ENCODE results near the gene NCAM2.
A peak's percentile ranks its signal among the peaks of the same experiment; 100 is the strongest.

Gene NCAM2

DNA sequence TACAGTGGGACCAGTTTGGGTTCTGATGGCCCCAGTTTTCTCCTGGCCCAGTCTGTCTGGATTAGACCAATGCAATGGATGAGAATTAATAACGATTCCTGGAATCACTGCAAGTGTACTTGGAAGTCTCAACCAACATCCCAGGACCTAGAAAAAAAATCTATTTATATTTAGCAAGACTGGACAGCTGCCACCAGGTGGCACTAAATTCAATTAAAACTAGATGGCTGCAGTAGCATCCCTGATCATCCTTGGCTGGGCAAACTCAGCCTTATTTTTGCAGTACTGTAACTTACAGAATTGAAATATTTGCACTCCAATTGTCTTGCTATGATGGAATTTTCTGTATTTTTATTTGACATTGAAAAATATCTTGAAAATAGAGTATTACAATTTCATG lies 165.7 kb downstream of the NCAM2 start:
- DNase-seq = peak; percentile 74
- no peak overlapping the region for H2BK15ac ChIP-seq (ENCODE audit: low read depth, poor library complexity, severe bottlenecking)
- no peak overlapping the region for H3K18ac ChIP-seq (ENCODE audit: low read depth in 1 of 2, low read length in 2 of 2)
- no peak overlapping the region for H2AK5ac ChIP-seq (ENCODE audit: low read length, severe bottlenecking)
- no peak overlapping the region for H2BK12ac ChIP-seq (ENCODE audit: low read length in 2 of 2)
- H3K14ac ChIP-seq (ENCODE audit: low read length in 2 of 2) = no peak overlapping the region
- no peak overlapping the region for H2BK120ac ChIP-seq (ENCODE audit: low read depth, low read length)
- no peak overlapping the region for H4K8ac ChIP-seq (ENCODE audit: low read length)
- H2AFZ ChIP-seq (ENCODE audit: low read depth, low read length) = no peak overlapping the region
- peaks cover 14% of the 10 kb centered on the region for H3K9me3 ChIP-seq (ENCODE audit: control insufficient read depth, low read length)
- H4K91ac ChIP-seq (ENCODE audit: low read length) = no peak overlapping the region
- H3K36me3 ChIP-seq (ENCODE audit: control insufficient read depth in 1 of 2, insufficient read depth in 2 of 2, low read depth in 1 of 2, low read length in 2 of 2) = no peaks in the 10 kb centered on the region
- no peak overlapping the region for H3K27ac ChIP-seq (ENCODE audit: low read length, poor library complexity, severe bottlenecking)
- H2BK5ac ChIP-seq (ENCODE audit: low read depth, low read length, poor library complexity, severe bottlenecking) = no peak overlapping the region
- H3K9ac ChIP-seq (ENCODE audit: low read length) = peak overlapping the region; percentile 7
- 6% methylated on average over 1 of the region's 1 CpG for WGBS
- no peak overlapping the region for H3K4ac ChIP-seq (ENCODE audit: low read depth in 1 of 2, low read length in 2 of 2)
- H3K4me3 ChIP-seq (ENCODE audit: insufficient read depth in 1 of 2, low read depth in 1 of 2, low read length in 2 of 2) = no peak overlapping the region
- H3K4me2 ChIP-seq (ENCODE audit: low read length, poor library complexity, severe bottlenecking) = no peak overlapping the region
- H3K4me1 ChIP-seq (ENCODE audit: control insufficient read depth, insufficient read depth, low read depth, low read length) = no peaks in the 10 kb centered on the region
- H3K27me3 ChIP-seq (ENCODE audit: control insufficient read depth in 1 of 2, insufficient read depth in 1 of 2, low read length in 2 of 2) = no peaks in the 10 kb centered on the region
- H3K23ac ChIP-seq (ENCODE audit: low read length in 2 of 2) = no peak overlapping the region
- no peaks in the 10 kb centered on the region for H3K79me1 ChIP-seq (replicated peaks; ENCODE audit: low read length, poor library complexity, severe bottlenecking)

DNA sequence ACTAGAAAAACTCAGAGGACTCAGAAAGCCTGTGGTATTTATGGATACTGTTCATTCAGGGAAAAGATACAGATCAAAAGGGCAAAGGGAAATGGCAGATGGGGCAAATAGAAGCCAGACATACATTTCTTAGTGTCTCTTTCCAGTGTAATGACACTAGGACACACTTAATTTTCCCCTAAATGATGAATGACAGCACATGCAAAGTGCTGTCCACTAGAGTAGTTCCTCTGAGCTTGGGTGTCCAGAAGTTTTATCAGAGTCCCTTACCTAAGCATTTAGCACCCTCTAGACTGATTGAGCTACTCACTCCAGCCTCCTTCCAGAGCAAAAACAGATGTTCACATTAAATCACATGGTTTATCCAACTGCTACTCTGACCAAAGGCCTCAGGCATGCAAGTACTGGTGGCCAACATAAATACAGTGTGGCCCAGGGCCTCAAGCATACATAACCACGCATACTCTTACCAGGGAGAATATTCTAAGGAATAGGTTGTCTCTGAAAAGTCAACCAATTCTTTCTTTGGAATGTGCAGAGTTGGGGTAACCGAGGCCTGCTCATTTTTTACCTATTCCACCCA lies 166.9 kb downstream of the NCAM2 start:
- Histone ChIP-seq H4K8ac (ENCODE audit: low read length) (no peak overlapping the region), H3K79me1 (replicated peaks; ENCODE audit: low read length, poor library complexity, severe bottlenecking) (no peaks in the 10 kb centered on the region), H3K9me3 (ENCODE audit: control insufficient read depth, low read length) (peaks cover 14% of the 10 kb centered on the region), H3K27me3 (ENCODE audit: control insufficient read depth in 1 of 2, insufficient read depth in 1 of 2, low read length in 2 of 2) (no peaks in the 10 kb centered on the region), H2BK15ac (ENCODE audit: low read depth, poor library complexity, severe bottlenecking) (no peak overlapping the region), H2BK12ac (ENCODE audit: low read length in 2 of 2) (no peak overlapping the region), H3K4me2 (ENCODE audit: low read length, poor library complexity, severe bottlenecking) (no peak overlapping the region), H2AFZ (ENCODE audit: low read depth, low read length) (no peak overlapping the region), H3K14ac (ENCODE audit: low read length in 2 of 2) (no peak overlapping the region), H3K18ac (ENCODE audit: low read depth in 1 of 2, low read length in 2 of 2) (no peak overlapping the region), H3K4me1 (ENCODE audit: control insufficient read depth, insufficient read depth, low read depth, low read length) (no peaks in the 10 kb centered on the region), H3K23ac (ENCODE audit: low read length in 2 of 2) (no peak overlapping the region), H2BK120ac (ENCODE audit: low read depth, low read length) (no peak overlapping the region), H3K27ac (ENCODE audit: low read length, poor library complexity, severe bottlenecking) (peak overlapping the region; percentile 80), H3K4me3 (ENCODE audit: insufficient read depth in 1 of 2, low read depth in 1 of 2, low read length in 2 of 2) (no peak overlapping the region), H2BK5ac (ENCODE audit: low read depth, low read length, poor library complexity, severe bottlenecking) (peak overlapping the region; percentile 31), H3K36me3 (ENCODE audit: control insufficient read depth in 1 of 2, insufficient read depth in 2 of 2, low read depth in 1 of 2, low read length in 2 of 2) (no peaks in the 10 kb centered on the region), H4K91ac (ENCODE audit: low read length) (no peak overlapping the region), H3K4ac (ENCODE audit: low read depth in 1 of 2, low read length in 2 of 2) (no peak overlapping the region), H2AK5ac (ENCODE audit: low read length, severe bottlenecking) (no peak overlapping the region), H3K9ac (ENCODE audit: low read length) (peak overlapping the region; percentile 52)
- peak; percentile 89 for DNase-seq
- no CpG with 5 or more reads among the region's 2 CpGs for WGBS

DNA sequence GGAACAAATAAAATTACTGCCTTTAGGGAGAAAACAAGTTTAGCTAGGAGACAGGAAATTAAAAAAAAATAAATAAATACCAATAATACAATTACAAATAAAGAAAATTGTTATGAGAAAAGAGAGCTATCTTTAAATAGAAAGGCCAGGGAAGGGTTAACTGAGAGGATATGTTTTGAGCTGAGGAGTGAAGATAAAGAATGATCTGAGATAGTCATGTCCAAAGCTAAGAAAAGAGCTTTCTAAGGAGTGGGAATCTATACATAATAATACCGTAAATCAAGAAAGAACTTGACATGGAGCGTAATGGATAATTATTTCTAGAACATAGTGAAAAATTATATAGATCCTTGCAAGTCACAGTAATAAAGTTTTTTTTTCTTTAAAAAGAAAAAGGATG lies 176.5 kb downstream of the NCAM2 start:
- Histone ChIP-seq H2BK5ac (ENCODE audit: low read depth, low read length, poor library complexity, severe bottlenecking) (no peak overlapping the region), H2BK12ac (ENCODE audit: low read length in 2 of 2) (no peak overlapping the region), H3K27me3 (ENCODE audit: control insufficient read depth in 1 of 2, insufficient read depth in 1 of 2, low read length in 2 of 2) (no peaks in the 10 kb centered on the region), H4K91ac (ENCODE audit: low read length) (no peak overlapping the region), H2AFZ (ENCODE audit: low read depth, low read length) (no peak overlapping the region), H3K4ac (ENCODE audit: low read depth in 1 of 2, low read length in 2 of 2) (no peak overlapping the region), H3K4me2 (ENCODE audit: low read length, poor library complexity, severe bottlenecking) (no peak overlapping the region), H3K9ac (ENCODE audit: low read length) (no peak overlapping the region), H3K18ac (ENCODE audit: low read depth in 1 of 2, low read length in 2 of 2) (no peak overlapping the region), H2AK5ac (ENCODE audit: low read length, severe bottlenecking) (no peak overlapping the region), H2BK15ac (ENCODE audit: low read depth, poor library complexity, severe bottlenecking) (no peak overlapping the region), H3K79me1 (replicated peaks; ENCODE audit: low read length, poor library complexity, severe bottlenecking) (no peaks in the 10 kb centered on the region), H3K9me3 (ENCODE audit: control insufficient read depth, low read length) (no peaks in the 10 kb centered on the region), H2BK120ac (ENCODE audit: low read depth, low read length) (no peak overlapping the region), H3K4me3 (ENCODE audit: insufficient read depth in 1 of 2, low read depth in 1 of 2, low read length in 2 of 2) (no peak overlapping the region), H3K27ac (ENCODE audit: low read length, poor library complexity, severe bottlenecking) (no peak overlapping the region), H3K14ac (ENCODE audit: low read length in 2 of 2) (no peak overlapping the region), H3K36me3 (ENCODE audit: control insufficient read depth in 1 of 2, insufficient read depth in 2 of 2, low read depth in 1 of 2, low read length in 2 of 2) (no peaks in the 10 kb centered on the region), H3K23ac (ENCODE audit: low read length in 2 of 2) (no peak overlapping the region), H3K4me1 (ENCODE audit: control insufficient read depth, insufficient read depth, low read depth, low read length) (no peaks in the 10 kb centered on the region), H4K8ac (ENCODE audit: low read length) (no peak overlapping the region)
- WGBS = no CpG with 5 or more reads among the region's 2 CpGs
- DNase-seq = no peak

DNA sequence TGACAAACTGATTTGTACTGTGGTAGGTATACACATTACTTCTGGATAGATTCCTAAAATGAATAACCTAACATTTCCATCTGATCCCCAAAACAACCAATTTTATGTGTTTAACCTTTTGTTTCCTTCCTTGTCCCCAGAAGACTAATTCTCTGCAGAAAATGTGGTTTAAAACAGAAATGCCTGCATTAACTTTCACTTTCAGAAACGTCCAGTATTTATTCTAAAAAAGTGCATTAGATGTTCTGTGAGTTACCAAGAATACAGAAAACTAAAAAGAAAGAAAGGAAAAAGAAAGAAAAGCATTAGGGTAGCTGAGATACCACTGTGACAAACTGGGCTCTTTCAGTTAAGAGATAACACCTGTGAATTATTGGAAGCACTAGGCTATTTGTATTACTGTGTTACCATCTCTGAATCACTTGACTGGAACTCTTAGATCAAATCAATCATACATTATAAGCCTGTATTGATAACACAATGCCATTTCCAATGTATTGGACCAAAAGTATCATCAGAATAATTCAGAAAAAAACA lies 177.7 kb downstream of the NCAM2 start:
- Histone ChIP-seq H3K4me1 (ENCODE audit: control insufficient read depth, insufficient read depth, low read depth, low read length) (no peaks in the 10 kb centered on the region), H2BK120ac (ENCODE audit: low read depth, low read length) (no peak overlapping the region), H2AFZ (ENCODE audit: low read depth, low read length) (no peak overlapping the region), H3K9ac (ENCODE audit: low read length) (peak overlapping the region; percentile 74), H3K4ac (ENCODE audit: low read depth in 1 of 2, low read length in 2 of 2) (no peak overlapping the region), H4K91ac (ENCODE audit: low read length) (no peak overlapping the region), H2BK5ac (ENCODE audit: low read depth, low read length, poor library complexity, severe bottlenecking) (no peak overlapping the region), H2BK15ac (ENCODE audit: low read depth, poor library complexity, severe bottlenecking) (no peak overlapping the region), H3K18ac (ENCODE audit: low read depth in 1 of 2, low read length in 2 of 2) (no peak overlapping the region), H2AK5ac (ENCODE audit: low read length, severe bottlenecking) (no peak overlapping the region), H3K79me1 (replicated peaks; ENCODE audit: low read length, poor library complexity, severe bottlenecking) (no peaks in the 10 kb centered on the region), H3K27me3 (ENCODE audit: control insufficient read depth in 1 of 2, insufficient read depth in 1 of 2, low read length in 2 of 2) (no peaks in the 10 kb centered on the region), H3K9me3 (ENCODE audit: control insufficient read depth, low read length) (no peaks in the 10 kb centered on the region), H3K36me3 (ENCODE audit: control insufficient read depth in 1 of 2, insufficient read depth in 2 of 2, low read depth in 1 of 2, low read length in 2 of 2) (no peaks in the 10 kb centered on the region), H3K4me3 (ENCODE audit: insufficient read depth in 1 of 2, low read depth in 1 of 2, low read length in 2 of 2) (peak overlapping the region in 1 of 2 experiments; percentile 70), H3K14ac (ENCODE audit: low read length in 2 of 2) (no peak overlapping the region), H4K8ac (ENCODE audit: low read length) (no peak overlapping the region), H2BK12ac (ENCODE audit: low read length in 2 of 2) (no peak overlapping the region), H3K27ac (ENCODE audit: low read length, poor library complexity, severe bottlenecking) (no peak overlapping the region), H3K4me2 (ENCODE audit: low read length, poor library complexity, severe bottlenecking) (no peak overlapping the region), H3K23ac (ENCODE audit: low read length in 2 of 2) (no peak overlapping the region)
- WGBS = no CpG with 5 or more reads among the region's 1 CpG
- no peak for DNase-seq

Data from mesenchymal stem cell (in vitro differentiated cells and primary cell).